ENCODE measurements around the gene PDSS2.

DNA sequence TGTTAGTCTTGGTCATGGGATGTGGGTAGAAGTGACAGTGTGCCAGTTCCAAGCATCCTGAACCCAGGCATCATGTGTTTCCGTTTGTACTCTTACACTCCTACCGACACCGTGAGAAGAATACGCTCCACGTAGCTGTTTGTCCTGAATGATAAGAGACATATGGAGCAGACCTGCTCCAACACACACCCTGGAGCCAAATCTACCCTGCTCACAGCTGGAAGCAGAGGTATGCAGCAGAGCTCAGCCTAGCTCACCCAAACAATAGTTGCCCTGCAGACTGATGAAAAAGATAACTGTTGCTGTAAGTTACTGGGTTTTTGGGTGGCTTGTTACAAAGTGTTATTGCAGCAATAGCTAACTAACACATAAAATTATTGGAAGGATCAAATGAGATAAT, 14.3 kb upstream of the PDSS2 start:
- TF ChIP-seq, protein P1, sequence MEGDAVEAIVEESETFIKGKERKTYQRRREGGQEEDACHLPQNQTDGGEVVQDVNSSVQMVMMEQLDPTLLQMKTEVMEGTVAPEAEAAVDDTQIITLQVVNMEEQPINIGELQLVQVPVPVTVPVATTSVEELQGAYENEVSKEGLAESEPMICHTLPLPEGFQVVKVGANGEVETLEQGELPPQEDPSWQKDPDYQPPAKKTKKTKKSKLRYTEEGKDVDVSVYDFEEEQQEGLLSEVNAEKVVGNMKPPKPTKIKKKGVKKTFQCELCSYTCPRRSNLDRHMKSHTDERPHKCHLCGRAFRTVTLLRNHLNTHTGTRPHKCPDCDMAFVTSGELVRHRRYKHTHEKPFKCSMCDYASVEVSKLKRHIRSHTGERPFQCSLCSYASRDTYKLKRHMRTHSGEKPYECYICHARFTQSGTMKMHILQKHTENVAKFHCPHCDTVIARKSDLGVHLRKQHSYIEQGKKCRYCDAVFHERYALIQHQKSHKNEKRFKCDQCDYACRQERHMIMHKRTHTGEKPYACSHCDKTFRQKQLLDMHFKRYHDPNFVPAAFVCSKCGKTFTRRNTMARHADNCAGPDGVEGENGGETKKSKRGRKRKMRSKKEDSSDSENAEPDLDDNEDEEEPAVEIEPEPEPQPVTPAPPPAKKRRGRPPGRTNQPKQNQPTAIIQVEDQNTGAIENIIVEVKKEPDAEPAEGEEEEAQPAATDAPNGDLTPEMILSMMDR (IDR thresholded peaks at IDR 0.05; ENCODE audit: low read depth, low read length): no peak
- TF ChIP-seq EZH2phosphoT487 (IDR thresholded peaks at IDR 0.05; ENCODE audit: low read depth): no peak
